ENCODE data around the gene TFPT.

TFPT gene

DNA sequence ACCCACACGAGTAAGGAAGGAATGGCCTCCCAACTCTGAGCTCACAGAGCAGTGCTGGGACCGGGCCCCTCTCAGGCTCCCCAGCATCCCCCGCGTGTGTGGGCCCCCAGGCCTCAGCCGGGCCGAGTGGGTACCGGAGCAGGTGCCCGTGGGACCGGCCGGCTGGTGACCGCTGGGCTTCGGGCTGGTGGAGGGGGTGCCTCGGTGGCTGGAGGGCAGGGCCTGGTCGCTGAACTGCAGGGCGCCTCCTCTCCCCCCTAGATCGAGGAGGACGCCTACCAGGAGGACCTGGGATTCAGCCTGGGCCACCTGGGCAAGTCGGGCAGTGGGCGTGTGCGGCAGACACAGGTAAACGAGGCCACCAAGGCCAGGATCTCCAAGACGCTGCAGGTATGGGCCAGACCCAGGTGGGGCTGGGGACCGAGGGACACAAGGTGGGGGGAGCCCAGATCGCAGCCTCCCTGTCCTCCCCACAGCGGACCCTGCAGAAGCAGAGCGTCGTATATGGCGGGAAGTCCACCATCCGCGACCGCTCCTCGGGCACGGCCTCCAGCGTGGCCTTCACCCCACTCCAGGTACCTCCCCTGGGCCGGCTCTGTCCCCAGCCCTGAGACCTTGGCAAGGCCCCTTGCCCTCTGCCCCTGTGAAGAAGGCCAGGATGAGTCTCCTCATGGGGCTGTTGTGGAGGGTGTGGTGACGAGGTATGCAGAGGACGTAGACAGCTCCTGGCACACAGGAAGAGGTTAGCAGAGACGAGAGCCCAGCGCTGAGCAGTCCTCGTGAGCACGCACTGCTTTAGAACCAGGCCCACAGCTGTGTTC is 13.5 kb upstream of the TFPT start:
- TF ChIP-seq CTCF (IDR thresholded peaks at IDR 0.05; ENCODE audit: low read depth, low read length), result no peak
- DNase-seq (ENCODE audit: extremely low read depth, low read depth), result no peak

GRCh38 chr19:54128441-54128725 is 12.9 kb upstream of the TFPT start:
- DNase-seq (ENCODE audit: extremely low read depth, low read depth), result no peak
- TF ChIP-seq CTCF (IDR thresholded peaks at IDR 0.05; ENCODE audit: low read depth, low read length), result no peak

DNA sequence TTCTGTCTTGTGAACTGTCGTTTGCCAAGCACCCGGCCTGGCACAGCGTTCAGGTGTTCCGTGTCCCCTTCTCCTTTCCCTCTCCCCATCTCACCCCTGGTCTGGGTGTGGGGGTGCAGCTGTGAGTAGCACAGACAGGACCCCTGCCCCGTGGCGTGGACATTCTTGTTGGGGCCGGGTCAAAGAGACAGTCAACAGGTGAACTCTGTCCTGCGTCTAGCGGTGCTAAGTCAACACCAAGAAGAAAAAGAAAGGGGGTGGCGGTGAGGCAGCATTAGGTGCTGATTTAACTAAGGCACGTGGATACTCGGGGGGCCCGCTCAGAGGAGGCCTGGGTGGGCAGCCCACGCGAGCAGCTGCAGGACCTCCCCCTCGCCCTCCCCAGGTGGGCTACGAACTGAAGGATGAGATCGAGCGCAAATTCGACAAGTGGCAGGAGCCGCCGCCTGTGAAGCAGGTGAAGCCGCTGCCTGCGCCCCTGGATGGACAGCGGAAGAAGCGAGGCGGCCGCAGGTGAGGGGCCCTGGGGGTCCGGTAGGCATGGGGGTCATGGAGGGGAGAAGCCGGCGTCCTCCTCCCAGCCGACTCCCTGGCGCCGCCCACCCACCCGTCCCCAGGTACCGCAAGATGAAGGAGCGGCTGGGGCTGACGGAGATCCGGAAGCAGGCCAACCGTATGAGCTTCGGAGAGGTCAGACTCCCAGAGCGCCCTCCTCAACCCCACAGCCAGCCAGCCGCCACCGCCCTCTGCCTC is 12.4 kb upstream of the TFPT start:
- TF ChIP-seq CTCF (IDR thresholded peaks at IDR 0.05; ENCODE audit: low read depth, low read length), result no peak
- DNase-seq (ENCODE audit: extremely low read depth, low read depth), result no peak

- TF ChIP-seq CTCF (IDR thresholded peaks at IDR 0.05; ENCODE audit: low read depth, low read length), result no peak
- DNase-seq (ENCODE audit: extremely low read depth, low read depth), result no peak
Measured at GRCh38 chr19:54125713-54126112, 10.3 kb upstream of the TFPT start.

DNA sequence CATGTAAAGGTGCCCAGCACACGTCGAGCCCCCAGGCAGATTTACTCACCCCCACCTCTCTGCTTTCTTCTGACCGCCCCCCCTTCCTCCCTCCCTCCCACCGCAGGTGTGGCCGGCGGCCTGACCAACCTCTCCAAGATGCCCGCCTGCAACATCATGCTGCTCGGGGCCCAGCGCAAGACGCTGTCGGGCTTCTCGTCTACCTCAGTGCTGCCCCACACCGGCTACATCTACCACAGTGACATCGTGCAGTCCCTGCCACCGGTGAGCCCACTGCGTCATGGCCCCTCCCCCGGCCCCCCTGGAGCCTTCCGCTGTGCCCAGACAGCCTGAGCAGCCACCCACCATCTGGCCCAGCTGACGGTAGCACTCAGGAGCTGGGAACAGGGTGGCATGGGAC is 8.9 kb upstream of the TFPT start:
- DNase-seq (ENCODE audit: extremely low read depth, low read depth), result no peak
- no peak for TF ChIP-seq CTCF (IDR thresholded peaks at IDR 0.05; ENCODE audit: low read depth, low read length)

GRCh38 chr19:54123682-54124081 is 8.2 kb upstream of the TFPT start:
- TF ChIP-seq CTCF (IDR thresholded peaks at IDR 0.05; ENCODE audit: low read depth, low read length), result no peak
- DNase-seq (ENCODE audit: extremely low read depth, low read depth), result no peak

DNA sequence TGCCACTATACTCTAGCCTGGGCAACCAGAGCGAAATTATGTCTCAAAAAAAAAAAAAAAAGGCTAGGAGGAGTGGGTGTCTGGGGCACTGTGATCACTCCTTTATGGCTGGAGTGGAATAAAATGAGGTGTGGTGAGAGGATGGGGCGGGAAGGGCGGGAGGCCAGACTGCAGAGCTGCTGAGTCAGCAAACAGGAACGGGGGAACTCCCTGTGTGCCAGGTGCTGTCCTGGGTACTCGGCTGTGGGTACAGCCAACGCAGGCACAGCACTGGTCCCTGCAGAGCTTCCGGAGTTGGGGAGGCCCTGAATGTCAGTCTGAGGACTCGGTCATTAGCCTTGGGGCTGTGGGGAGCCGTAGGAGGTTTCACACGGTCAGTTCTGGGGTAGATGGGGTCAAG is 5.8 kb upstream of the TFPT start:
- no peak for TF ChIP-seq CTCF (IDR thresholded peaks at IDR 0.05; ENCODE audit: low read depth, low read length)
- no peak for DNase-seq (ENCODE audit: extremely low read depth, low read depth)
